Measurements from ENCODE around the gene TP53BP2. TPM values are rescaled to one million over a fixed set of nuclear protein-coding genes. Genes with fewer than 3 reads are reported as not detected.
A peak's percentile ranks its signal among the peaks of the same experiment; 100 is the strongest.

The TP53BP2 gene
- total RNA-seq, 2 experiments from 2014 or later, result 21.1 to 21.7 TPM

DNA sequence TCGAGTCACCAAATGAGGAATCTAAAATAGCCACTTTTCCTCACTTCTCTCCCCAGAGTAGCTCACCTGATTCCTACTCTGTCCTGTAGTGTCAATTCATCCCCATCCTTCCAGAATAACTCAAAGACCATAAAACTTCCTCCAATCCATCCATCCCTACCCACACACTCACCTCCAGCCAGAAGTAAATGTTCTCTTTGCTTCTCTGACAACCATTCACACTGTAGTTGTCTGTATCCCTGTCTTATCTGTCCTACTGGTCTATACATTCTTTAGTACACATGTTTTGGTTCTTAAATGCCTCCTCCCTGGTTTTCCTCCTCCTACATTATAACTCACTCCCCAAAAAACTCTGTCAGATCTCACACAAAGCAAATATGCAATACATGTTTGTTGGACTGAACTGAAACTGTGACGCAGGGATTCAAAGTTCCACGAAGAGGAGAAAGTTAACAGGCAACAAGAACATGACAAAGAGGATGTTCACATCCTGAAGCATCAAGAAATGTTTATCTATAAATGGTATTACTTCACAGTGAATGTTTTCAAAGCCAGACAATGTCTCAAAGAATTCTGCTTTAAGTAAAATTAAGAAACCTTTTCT, 11.0 kb downstream of the TP53BP2 start:
- H3K36me3 ChIP-seq (ENCODE audit: insufficient read depth, low read length), result no peaks in the 10 kb centered on the region
- H3K4me2 ChIP-seq (ENCODE audit: low read length), result no peak overlapping the region
- no peak overlapping the region for H3K27ac ChIP-seq (ENCODE audit: low read depth, low read length, poor library complexity, severe bottlenecking)
- H3K9me3 ChIP-seq (ENCODE audit: low read length), result no peaks in the 10 kb centered on the region
- no peak for DNase-seq (ENCODE audit: low spot score)
- no peak for TF ChIP-seq EZH2phosphoT487 (IDR thresholded peaks at IDR 0.05; ENCODE audit: borderline replicate concordance, low read depth, low read length)
- no peak for TF ChIP-seq CTCF (conservative IDR thresholded peaks at IDR 0.05; ENCODE audit: low read length)
- H3K4me3 ChIP-seq (ENCODE audit: low read depth, low read length, poor library complexity, severe bottlenecking), result no peak overlapping the region
- no TSS peak for BruUV-seq (replicated peaks)
- peaks cover 19% of the 10 kb centered on the region for H3K4me1 ChIP-seq (ENCODE audit: insufficient read depth, low read length, poor library complexity, severe bottlenecking)
- H4K20me1 ChIP-seq (ENCODE audit: insufficient read depth, low read length), result peaks cover 39% of the 10 kb centered on the region
- ChIA-PET POLR2A (no interaction called here), CTCF (ENCODE audit: unreplicated experiment) (no interaction called here)
- no peak overlapping the region for H2AFZ ChIP-seq (ENCODE audit: low read length)
- H3K9me2 ChIP-seq (ENCODE audit: insufficient read depth, low read length), result no peaks in the 10 kb centered on the region
- intact Hi-C loops (cut with micrococcal nuclease; ENCODE audit: unreplicated experiment), result no loop called here
- peaks cover 35% of the 10 kb centered on the region for H3K79me2 ChIP-seq (ENCODE audit: insufficient read depth, low read depth, low read length)

GRCh38 chr1:223833948-223834347, 11.8 kb downstream of the TP53BP2 start:
- no TSS peak for BruUV-seq (replicated peaks)
- Histone ChIP-seq H3K9me3 (ENCODE audit: low read length) (no peaks in the 10 kb centered on the region), H3K4me3 (ENCODE audit: low read depth, low read length, poor library complexity, severe bottlenecking) (no peak overlapping the region), H3K79me2 (ENCODE audit: insufficient read depth, low read depth, low read length) (peaks cover 35% of the 10 kb centered on the region; the same call in 1 of the 2 replicates), H2AFZ (ENCODE audit: low read length) (no peak overlapping the region), H3K27ac (ENCODE audit: low read depth, low read length, poor library complexity, severe bottlenecking) (no peak overlapping the region), H3K4me1 (ENCODE audit: insufficient read depth, low read length, poor library complexity, severe bottlenecking) (peaks cover 19% of the 10 kb centered on the region), H3K36me3 (ENCODE audit: insufficient read depth, low read length) (no peaks in the 10 kb centered on the region), H3K4me2 (ENCODE audit: low read length) (no peak overlapping the region), H3K9me2 (ENCODE audit: insufficient read depth, low read length) (no peaks in the 10 kb centered on the region), H4K20me1 (ENCODE audit: insufficient read depth, low read length) (peaks cover 43% of the 10 kb centered on the region)
- intact Hi-C loops (cut with micrococcal nuclease; ENCODE audit: unreplicated experiment), result no loop called here
- ChIA-PET POLR2A (interaction anchor here (0.7 kb wide), 1 partner anchor 8 kb away, joined by 3 read pairs; no protein-coding TSS in a partner anchor), CTCF (ENCODE audit: unreplicated experiment) (no interaction called here)
- TF ChIP-seq EZH2phosphoT487 (IDR thresholded peaks at IDR 0.05; ENCODE audit: borderline replicate concordance, low read depth, low read length), result no peak
- no peak for DNase-seq (ENCODE audit: low spot score)

DNA sequence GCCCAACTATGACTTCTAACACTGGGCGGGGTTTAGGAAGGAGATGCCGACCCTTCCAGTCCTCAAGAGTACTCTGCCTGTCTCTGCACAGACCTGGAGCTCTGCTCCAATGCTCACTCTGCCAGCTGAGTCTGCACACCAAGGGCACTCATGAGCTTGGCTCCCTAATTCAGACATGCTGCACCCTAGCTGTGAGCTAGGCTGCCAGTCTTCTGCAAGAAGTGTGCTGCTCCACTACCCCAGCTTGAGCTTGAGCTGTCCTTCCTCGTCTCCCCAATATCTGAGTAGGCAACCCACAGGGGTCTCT, 13.2 kb downstream of the TP53BP2 start:
- Histone ChIP-seq H3K36me3 (ENCODE audit: insufficient read depth, low read length) (0 out of 2 replicates have a peak, but pooled peaks cover 5% of the 10 kb centered on the region), H3K79me2 (ENCODE audit: insufficient read depth, low read depth, low read length) (peaks cover 47% of the 10 kb centered on the region; the same call in 1 of the 2 replicates), H3K9me2 (ENCODE audit: insufficient read depth, low read length) (no peaks in the 10 kb centered on the region), H4K20me1 (ENCODE audit: insufficient read depth, low read length) (peaks cover 39% of the 10 kb centered on the region), H3K4me1 (ENCODE audit: insufficient read depth, low read length, poor library complexity, severe bottlenecking) (peaks cover 19% of the 10 kb centered on the region), H3K27ac (ENCODE audit: low read depth, low read length, poor library complexity, severe bottlenecking) (no peak overlapping the region), H3K4me2 (ENCODE audit: low read length) (0 out of 2 replicates have a peak overlapping the region, but pooled peaks have one; percentile 6), H2AFZ (ENCODE audit: low read length) (no peak overlapping the region), H3K4me3 (ENCODE audit: low read depth, low read length, poor library complexity, severe bottlenecking) (no peak overlapping the region), H3K9me3 (ENCODE audit: low read length) (no peaks in the 10 kb centered on the region)
- POLR2A ChIA-PET, result interaction anchor here (0.9 kb wide), 1 partner anchor 9 kb away, joined by 7 read pairs; no protein-coding TSS in a partner anchor
- BruUV-seq (replicated peaks), result no TSS peak
- intact Hi-C loops (cut with micrococcal nuclease; ENCODE audit: unreplicated experiment), result no loop called here
- CTCF ChIA-PET (ENCODE audit: unreplicated experiment), result no interaction called here
- no peak for TF ChIP-seq CTCF (conservative IDR thresholded peaks at IDR 0.05; ENCODE audit: low read length)
- no peak for TF ChIP-seq EZH2phosphoT487 (IDR thresholded peaks at IDR 0.05; ENCODE audit: borderline replicate concordance, low read depth, low read length)
- DNase-seq (ENCODE audit: low spot score), result peak; percentile 22

Data from OCI-LY7 (cell line).